GM12873 (cell line): ENCODE results near the gene ABLIM3.

Source experiments
- CTCF ChIP-seq: IDR thresholded peaks from 2 replicates; pipeline ENCODE4 v1.5.1; 2012; ENCODE audit warnings: low read depth, mild to moderate bottlenecking, moderate library complexity, low read length, control low read depth; ENCODE audit not compliant: insufficient read depth; ENCODE audit errors: missing control alignments

Gene ABLIM3

DNA sequence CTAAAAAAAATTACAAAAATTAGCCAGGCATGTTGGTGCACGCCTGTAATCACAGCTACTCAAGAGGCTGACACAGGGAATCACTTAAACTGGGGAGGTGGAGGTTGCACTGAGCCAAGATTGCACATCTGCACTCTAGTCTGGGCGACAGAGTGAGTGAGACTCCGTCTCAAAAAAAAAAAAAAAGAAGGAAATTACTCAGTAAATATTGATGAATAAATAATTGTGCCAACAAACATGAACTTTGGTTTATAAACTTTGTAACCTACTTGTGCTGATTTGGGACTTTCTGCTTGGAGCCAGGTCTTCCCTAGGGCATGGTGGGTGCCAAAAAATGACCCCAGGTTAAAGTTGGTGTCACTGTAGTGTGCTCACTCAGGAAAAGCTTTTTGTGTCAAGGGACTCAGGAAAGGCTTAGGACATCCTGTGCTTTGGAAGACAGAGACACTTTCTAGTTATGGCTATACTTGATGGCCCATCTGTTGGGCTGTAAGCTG lies 19.0 kb downstream of the ABLIM3 start:
- no peak for TF ChIP-seq CTCF

- TF ChIP-seq CTCF, result no peak
Observed at GRCh38 chr5:149161026-149161687, 19.9 kb downstream of the ABLIM3 start.

- TF ChIP-seq CTCF, result no peak
Observed at GRCh38 chr5:149161850-149162249, 20.6 kb downstream of the ABLIM3 start.

- TF ChIP-seq CTCF, result no peak
Observed at GRCh38 chr5:149162401-149163084, 21.2 kb downstream of the ABLIM3 start.

DNA sequence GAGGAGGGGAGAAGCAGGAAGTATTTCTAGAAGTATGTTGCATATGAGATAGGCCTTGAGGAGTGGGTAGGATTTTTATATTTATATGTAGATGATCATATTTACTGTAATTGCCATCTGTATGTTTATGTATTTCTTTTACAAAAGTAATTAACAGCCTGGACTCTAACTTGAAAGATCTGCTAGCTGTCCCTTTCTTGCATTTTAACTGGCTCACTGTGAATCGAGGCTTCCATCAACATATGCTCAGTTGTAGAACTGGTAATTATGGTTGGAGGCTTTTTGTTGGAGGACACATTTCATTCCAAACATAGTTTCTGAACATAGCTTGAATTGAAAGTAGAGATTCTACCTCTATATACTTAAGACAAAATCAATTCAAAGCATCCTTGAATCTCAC lies 23.4 kb downstream of the ABLIM3 start:
- no peak for TF ChIP-seq CTCF

- no peak for TF ChIP-seq CTCF
Observed at GRCh38 chr5:149166128-149166527, 24.8 kb downstream of the ABLIM3 start.

GRCh38 chr5:149166591-149167100 lies 25.4 kb downstream of the ABLIM3 start:
- no peak for TF ChIP-seq CTCF
